T-helper 2 cell treated with Interferon-gamma antibody and Interleukin-4, amounts not matched to agents 5 μg/mL and 100 μg/mL, for 36 hours (primary cell): ENCODE data around the gene TPPP3.
A peak's percentile ranks its signal among the peaks of the same experiment; 100 is the strongest.

Source experiments
- DNase-seq: peaks from one replicate; pipeline ENCODE4 v3.0.0; 2021; ENCODE audit warnings: low spot score
- H3K27ac Mint-ChIP-seq: one replicate; pipeline ENCODE4 v1.8.0; 2021; ENCODE audit warnings: mild to moderate bottlenecking, mixed read lengths
- H3K27me3 Mint-ChIP-seq: one replicate; pipeline ENCODE4 v1.8.0; 2021; ENCODE audit warnings: low read depth, mixed read lengths
- H3K36me3 Mint-ChIP-seq: one replicate; pipeline ENCODE4 v1.8.0; 2021; ENCODE audit warnings: low read depth, mixed read lengths
- H3K4me1 Mint-ChIP-seq: one replicate; pipeline ENCODE4 v1.8.0; 2021; ENCODE audit warnings: low read depth, mixed read lengths
- H3K4me3 Mint-ChIP-seq: one replicate; pipeline ENCODE4 v1.8.0; 2022; ENCODE audit warnings: mild to moderate bottlenecking, moderate library complexity, mixed read lengths
- H3K9me3 Mint-ChIP-seq: one replicate; pipeline ENCODE4 v1.8.0; 2021; ENCODE audit warnings: mixed read lengths

Gene TPPP3

GRCh38 chr16:67393111-67393787 lies at the start of gene TPPP3:
TPPP3 (minus strand) TSS chr16:67393498; CDS start chr16:67391111, 2,387 bp downstream.
- no peak within 1 kb of the TSS for H3K27ac Mint-ChIP-seq
- peaks cover 4% of the 10 kb centered on the region for H3K4me1 Mint-ChIP-seq
- no peaks in the 10 kb centered on the region for H3K9me3 Mint-ChIP-seq
- H3K27me3 Mint-ChIP-seq = peaks cover 36% of the 10 kb centered on the region
- DNase-seq = peak; percentile 35
- peak within 1 kb of the TSS; percentile 36 for H3K4me3 Mint-ChIP-seq
- no peaks in the 10 kb centered on the region for H3K36me3 Mint-ChIP-seq

- no peak for DNase-seq
- Mint-ChIP-seq H3K27ac (no peak overlapping the region), H3K36me3 (peaks cover 5% of the 10 kb centered on the region), H3K27me3 (no peaks in the 10 kb centered on the region), H3K4me1 (peaks cover 1% of the 10 kb centered on the region), H3K9me3 (no peaks in the 10 kb centered on the region), H3K4me3 (no peak overlapping the region)
Measured at GRCh38 chr16:67442581-67443255, 49.4 kb upstream of the TPPP3 start.

GRCh38 chr16:67441907-67442306 lies 48.6 kb upstream of the TPPP3 start:
- Mint-ChIP-seq H3K4me1 (no peaks in the 10 kb centered on the region), H3K27me3 (no peaks in the 10 kb centered on the region), H3K27ac (no peak overlapping the region), H3K36me3 (peaks cover 5% of the 10 kb centered on the region), H3K9me3 (no peaks in the 10 kb centered on the region), H3K4me3 (no peak overlapping the region)
- DNase-seq = no peak

- Mint-ChIP-seq H3K4me3 (no peak overlapping the region), H3K9me3 (no peaks in the 10 kb centered on the region), H3K27me3 (no peaks in the 10 kb centered on the region), H3K27ac (no peak overlapping the region), H3K36me3 (peaks cover 5% of the 10 kb centered on the region), H3K4me1 (no peaks in the 10 kb centered on the region)
- DNase-seq = no peak
Measured at GRCh38 chr16:67441271-67441753, 48.0 kb upstream of the TPPP3 start.

GRCh38 chr16:67438824-67439393 lies 45.6 kb upstream of the TPPP3 start:
- Mint-ChIP-seq H3K36me3 (peaks cover 5% of the 10 kb centered on the region), H3K9me3 (no peaks in the 10 kb centered on the region), H3K27ac (no peak overlapping the region), H3K4me1 (no peaks in the 10 kb centered on the region), H3K4me3 (no peak overlapping the region), H3K27me3 (peaks cover 2% of the 10 kb centered on the region)
- DNase-seq = no peak

GRCh38 chr16:67438098-67438791 lies 44.9 kb upstream of the TPPP3 start:
- peaks cover 4% of the 10 kb centered on the region for H3K27me3 Mint-ChIP-seq
- peaks cover 5% of the 10 kb centered on the region for H3K36me3 Mint-ChIP-seq
- no peak for DNase-seq
- H3K27ac Mint-ChIP-seq = no peak overlapping the region
- H3K9me3 Mint-ChIP-seq = no peaks in the 10 kb centered on the region
- H3K4me3 Mint-ChIP-seq = no peak overlapping the region
- H3K4me1 Mint-ChIP-seq = no peaks in the 10 kb centered on the region

GRCh38 chr16:67437513-67437912 lies 44.2 kb upstream of the TPPP3 start:
- H3K27me3 Mint-ChIP-seq = peaks cover 10% of the 10 kb centered on the region
- no peak for DNase-seq
- H3K4me1 Mint-ChIP-seq = no peaks in the 10 kb centered on the region
- no peak overlapping the region for H3K27ac Mint-ChIP-seq
- peaks cover 5% of the 10 kb centered on the region for H3K36me3 Mint-ChIP-seq
- no peak overlapping the region for H3K4me3 Mint-ChIP-seq
- no peaks in the 10 kb centered on the region for H3K9me3 Mint-ChIP-seq

- H3K27me3 Mint-ChIP-seq = peaks cover 15% of the 10 kb centered on the region
- H3K27ac Mint-ChIP-seq = no peak overlapping the region
- DNase-seq = no peak
- peaks cover under 1% of the 10 kb centered on the region for H3K4me1 Mint-ChIP-seq
- no peaks in the 10 kb centered on the region for H3K9me3 Mint-ChIP-seq
- H3K4me3 Mint-ChIP-seq = no peak overlapping the region
- peaks cover 5% of the 10 kb centered on the region for H3K36me3 Mint-ChIP-seq
Measured at GRCh38 chr16:67436640-67437193, 43.4 kb upstream of the TPPP3 start.

GRCh38 chr16:67435758-67436164 lies 42.5 kb upstream of the TPPP3 start:
- Mint-ChIP-seq H3K36me3 (peaks cover 5% of the 10 kb centered on the region), H3K4me1 (peaks cover 3% of the 10 kb centered on the region), H3K27ac (no peak overlapping the region), H3K27me3 (peaks cover 19% of the 10 kb centered on the region), H3K4me3 (no peak overlapping the region), H3K9me3 (no peaks in the 10 kb centered on the region)
- DNase-seq = no peak

- H3K27me3 Mint-ChIP-seq = peaks cover 40% of the 10 kb centered on the region
- DNase-seq = no peak
- H3K4me3 Mint-ChIP-seq = no peak overlapping the region
- peaks cover 3% of the 10 kb centered on the region for H3K36me3 Mint-ChIP-seq
- H3K27ac Mint-ChIP-seq = no peak overlapping the region
- H3K4me1 Mint-ChIP-seq = peaks cover 5% of the 10 kb centered on the region
- no peaks in the 10 kb centered on the region for H3K9me3 Mint-ChIP-seq
Measured at GRCh38 chr16:67433131-67433719, 39.9 kb upstream of the TPPP3 start.

GRCh38 chr16:67432506-67432890 lies 39.2 kb upstream of the TPPP3 start:
- H3K36me3 Mint-ChIP-seq = no peaks in the 10 kb centered on the region
- DNase-seq = no peak
- H3K9me3 Mint-ChIP-seq = no peaks in the 10 kb centered on the region
- no peak overlapping the region for H3K4me3 Mint-ChIP-seq
- peaks cover 43% of the 10 kb centered on the region for H3K27me3 Mint-ChIP-seq
- H3K4me1 Mint-ChIP-seq = peaks cover 5% of the 10 kb centered on the region
- H3K27ac Mint-ChIP-seq = no peak overlapping the region

GRCh38 chr16:67431775-67432505 lies 38.6 kb upstream of the TPPP3 start:
- Mint-ChIP-seq H3K27ac (no peak overlapping the region), H3K4me1 (peaks cover 5% of the 10 kb centered on the region), H3K9me3 (no peaks in the 10 kb centered on the region), H3K36me3 (no peaks in the 10 kb centered on the region), H3K4me3 (no peak overlapping the region), H3K27me3 (peaks cover 43% of the 10 kb centered on the region)
- no peak for DNase-seq
